Fibroblast of skin of abdomen (primary cell): Measurements from ENCODE around the gene SEC14L6. TPM values are rescaled to one million over a fixed set of nuclear protein-coding genes. Genes with fewer than 3 reads are reported as not detected.
"Not testable (repeated sequence)": the region's sequence is repeated elsewhere in the genome, so short reads cannot be mapped to it uniquely, and the experiment has no call there.

Experiments
- DNase-seq: peaks from one replicate; pipeline ENCODE4 v3.0.0-alpha.2; 2013
- polyA plus RNA-seq, 2 experiments: library from polyadenylated mRNA; unstranded; fragments of 120-200 nt; gene quantifications; one replicate each; pipeline ENCODE4 v1.2.1, GENCODE V29; 2013; ENCODE audit not compliant: insufficient read length in 2 of 2

Gene SEC14L6
- not detected for polyA plus RNA-seq (2013, experiment 1 of 2; ENCODE audit: insufficient read length)
- polyA plus RNA-seq (2013, experiment 2 of 2; ENCODE audit: insufficient read length): not detected

- no peak for DNase-seq
Measured at GRCh38 chr22:30546616-30547015, at the start of gene SEC14L6. Gene SEC14L6 (minus strand): TSS chr22:30546741. CDS start chr22:30546682, 59 bp downstream.

GRCh38 chr22:30596199-30596598 is 49.7 kb upstream of the SEC14L6 start:
- DNase-seq: no peak

GRCh38 chr22:30592360-30592713 is 45.8 kb upstream of the SEC14L6 start:
- not testable (repeated sequence) for DNase-seq

GRCh38 chr22:30591588-30592359 is 45.2 kb upstream of the SEC14L6 start, which contains the start of gene PES1:
Gene PES1 (minus strand): TSS chr22:30591910. CDS start chr22:30591833, 77 bp downstream.
- peak; percentile 99 for DNase-seq

- DNase-seq: no peak
Measured at GRCh38 chr22:30591191-30591587, 44.6 kb upstream of the SEC14L6 start.

GRCh38 chr22:30586414-30586813 is 39.9 kb upstream of the SEC14L6 start:
- DNase-seq: no peak

DNA sequence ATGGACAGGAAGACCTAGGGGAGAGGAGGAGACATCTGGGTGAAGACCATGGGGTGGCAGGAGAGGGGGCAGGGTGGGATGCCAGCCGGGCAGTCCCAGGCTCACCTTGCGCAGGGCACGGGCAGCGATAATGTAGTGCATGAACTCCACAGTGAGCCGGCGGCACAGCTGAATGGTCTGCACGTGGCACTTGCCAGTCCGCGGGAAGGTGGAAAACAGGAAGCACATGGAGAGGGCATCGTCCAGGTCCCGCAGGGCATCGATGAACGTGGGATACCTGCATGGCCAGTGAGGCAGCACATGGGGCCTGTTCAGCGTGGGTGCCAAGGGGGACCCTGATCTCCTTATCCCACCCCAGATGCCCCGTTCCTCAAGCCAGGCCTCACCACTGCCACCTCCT is 37.9 kb upstream of the SEC14L6 start:
- no peak for DNase-seq

- DNase-seq: no peak
Measured at GRCh38 chr22:30582788-30583545, 36.4 kb upstream of the SEC14L6 start.

DNA sequence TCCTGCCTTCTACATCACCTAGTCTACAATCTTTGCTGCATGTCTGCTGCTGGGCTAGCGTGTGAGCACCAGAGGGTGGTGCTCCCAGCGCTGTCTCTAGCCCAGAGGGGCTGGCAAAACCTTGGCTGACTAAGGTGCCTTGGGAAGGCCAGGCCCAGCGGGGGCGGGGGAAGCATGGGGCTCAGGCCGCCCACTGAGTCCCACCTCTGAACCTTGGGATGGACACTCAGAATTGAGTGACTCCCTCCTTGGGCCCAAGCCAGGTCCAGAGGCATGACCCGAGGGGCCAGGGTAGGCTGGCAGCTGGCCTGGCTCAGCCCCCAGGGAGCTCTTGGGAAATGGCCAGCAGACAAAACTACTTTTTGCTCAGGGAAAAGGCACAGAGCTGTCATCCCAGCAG is 35.5 kb upstream of the SEC14L6 start:
- no peak for DNase-seq

- no peak for DNase-seq
Measured at GRCh38 chr22:30580896-30581295, 34.4 kb upstream of the SEC14L6 start.

DNA sequence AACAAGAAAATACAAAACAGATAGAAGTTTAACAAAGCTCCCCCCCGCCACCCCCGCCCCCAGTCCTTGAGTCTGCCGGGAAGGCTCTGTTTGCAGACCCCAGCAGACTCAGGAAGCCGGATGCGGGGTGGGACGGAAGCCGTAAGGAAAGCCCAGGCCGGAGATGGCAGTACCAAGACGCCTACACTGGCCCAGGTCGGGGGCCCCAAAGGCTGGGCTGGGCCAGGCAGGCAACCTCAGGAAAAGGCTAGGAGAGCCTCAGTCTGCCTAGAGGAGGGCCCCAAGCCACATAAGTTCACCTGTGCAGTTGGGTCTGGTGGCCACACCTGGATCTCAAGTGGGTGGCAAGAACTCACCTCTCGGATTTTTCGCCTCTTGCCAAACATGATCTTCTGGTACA is 31.9 kb upstream of the SEC14L6 start:
- DNase-seq: no peak

GRCh38 chr22:30575859-30576258 is 29.3 kb upstream of the SEC14L6 start:
- no peak for DNase-seq

DNA sequence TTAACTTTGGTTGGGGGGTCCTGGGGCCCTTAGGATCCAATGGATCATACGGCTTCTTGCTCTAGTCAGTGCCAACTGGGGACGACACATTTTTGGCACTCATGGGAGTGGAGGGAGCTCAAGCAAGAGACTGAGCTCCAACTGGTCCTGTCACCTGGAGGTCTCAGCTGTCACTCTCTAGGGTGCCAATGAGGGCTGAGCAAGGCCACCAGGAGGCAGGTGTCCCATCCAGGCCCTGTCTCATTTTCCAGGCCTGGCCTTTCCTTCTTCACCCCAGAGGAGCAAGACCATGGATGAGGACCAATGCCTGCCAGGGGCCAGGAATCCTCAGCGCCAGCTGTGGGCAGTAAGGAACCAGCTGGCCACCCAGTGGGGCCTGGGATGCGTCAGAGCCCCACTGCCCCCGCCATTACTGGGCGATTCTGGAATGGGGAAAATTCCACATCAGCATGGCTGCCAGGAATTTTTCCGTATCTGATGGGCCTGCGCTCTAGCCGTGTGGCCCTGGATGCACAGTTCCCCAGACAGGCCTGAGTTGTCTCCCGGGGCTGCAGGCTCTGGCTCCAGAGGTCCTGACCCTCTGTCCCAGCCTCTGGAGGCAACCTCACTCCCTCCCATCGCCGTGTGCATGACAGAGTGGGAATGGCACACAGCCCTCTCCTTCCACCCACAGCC is 28.6 kb upstream of the SEC14L6 start:
- peak; percentile 23 for DNase-seq

DNA sequence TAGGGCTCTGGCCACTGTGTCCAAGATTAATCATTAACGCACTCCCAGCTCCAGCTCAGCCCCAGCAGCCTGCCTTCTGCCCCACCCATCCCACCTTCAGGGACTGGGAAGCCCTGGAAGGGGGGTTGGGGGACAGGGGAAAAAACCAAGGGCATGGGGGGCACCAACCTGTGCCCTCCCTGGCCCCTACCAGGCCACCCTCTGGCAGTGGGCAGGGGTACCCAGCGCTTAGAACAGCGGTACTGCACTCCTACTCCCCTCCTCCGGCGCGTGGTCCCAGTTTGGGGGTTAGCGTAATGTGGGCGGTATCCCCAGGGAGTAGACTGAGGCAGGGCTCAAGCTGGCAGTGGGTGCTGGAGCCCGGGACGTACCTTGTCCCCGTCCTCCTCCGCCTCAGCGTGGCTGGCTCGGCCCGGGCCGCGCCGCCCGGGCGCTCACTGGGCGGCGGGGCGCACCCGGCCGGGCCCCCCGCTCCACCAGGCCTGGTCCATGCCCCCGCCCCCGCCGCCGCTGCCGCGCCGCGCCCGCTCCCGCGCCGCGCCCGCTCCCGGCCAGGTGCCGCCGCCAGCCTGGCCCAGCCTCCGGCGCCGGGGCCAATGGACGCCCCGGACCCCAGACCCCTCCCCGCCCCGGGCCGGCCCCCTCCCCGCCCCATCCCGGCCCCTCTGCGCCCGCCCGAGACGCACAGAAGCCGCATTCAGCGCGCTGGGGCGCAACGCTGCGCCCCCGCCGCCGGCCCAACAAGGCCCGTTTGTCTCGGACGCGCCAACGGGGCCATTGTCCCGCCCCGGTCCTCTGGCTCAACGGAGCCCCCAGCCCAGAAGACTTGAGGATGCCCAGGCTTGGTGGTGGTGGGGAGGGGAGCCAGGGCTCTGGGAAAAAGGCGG is 27.8 kb upstream of the SEC14L6 start, which contains the start of gene GAL3ST1:
Gene GAL3ST1, minus strand, starts transcription at position 571 of the 887 bp plus-strand sequence. CDS start 17,273 bp downstream, outside the sequence.
- no peak for DNase-seq

GRCh38 chr22:30573594-30574094 is 27.1 kb upstream of the SEC14L6 start:
- no peak for DNase-seq

DNA sequence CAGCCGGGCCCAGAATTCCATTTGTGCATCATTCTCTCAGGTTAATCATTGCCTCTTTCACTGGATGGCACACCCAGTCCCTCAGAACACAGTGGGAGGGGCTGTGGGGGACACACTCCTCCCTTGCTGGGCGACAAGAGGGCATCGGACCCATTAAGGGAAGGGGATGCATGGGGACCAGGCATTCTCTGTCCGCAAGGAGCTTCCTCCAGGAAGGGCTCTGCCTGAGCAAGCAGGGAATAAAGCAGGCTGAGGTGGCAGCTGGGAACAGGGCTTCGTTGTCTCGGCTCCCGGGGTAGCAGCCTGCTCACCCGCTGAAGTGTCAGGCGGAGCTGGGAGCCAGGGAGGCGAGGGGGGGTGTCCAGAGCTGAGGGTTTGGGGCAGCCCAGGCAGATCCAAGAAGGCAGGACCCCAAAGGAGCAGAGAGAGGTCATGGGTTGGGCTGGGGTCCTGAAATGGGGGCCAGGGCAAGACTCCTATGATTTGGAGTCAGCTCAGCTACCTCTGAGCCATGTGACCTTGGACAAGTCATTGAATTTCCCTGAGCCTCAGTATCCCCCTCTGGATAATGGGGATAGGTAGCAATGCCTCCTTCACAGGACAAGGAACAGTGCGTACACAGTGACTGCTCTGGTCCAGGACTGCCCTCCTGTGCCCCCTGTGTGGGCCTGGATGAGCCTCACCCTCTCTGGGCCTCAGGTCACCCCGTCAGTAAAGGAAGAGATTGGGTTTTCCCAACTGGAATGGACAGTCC is 26.5 kb upstream of the SEC14L6 start:
- DNase-seq: no peak

DNA sequence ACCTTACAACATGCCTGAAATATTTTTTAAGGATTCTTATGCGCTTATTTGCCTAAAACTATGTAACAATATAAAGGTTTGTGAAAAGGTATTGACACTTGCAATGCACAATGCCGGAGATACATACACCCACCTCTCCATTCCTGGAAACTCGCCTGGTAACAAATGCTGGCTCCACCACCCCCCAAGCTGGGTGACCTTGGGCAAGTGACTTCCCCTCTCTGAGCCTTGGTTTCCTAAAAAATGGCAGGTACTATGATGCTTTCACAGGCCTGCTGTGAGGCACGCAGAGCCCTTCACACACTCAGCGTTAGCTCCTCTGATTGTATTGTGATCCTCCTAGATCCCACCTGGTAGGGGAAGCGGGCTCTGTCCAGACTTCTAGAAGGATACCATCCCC is 25.7 kb upstream of the SEC14L6 start:
- no peak for DNase-seq

GRCh38 chr22:30569674-30570202 is 23.2 kb upstream of the SEC14L6 start:
- DNase-seq: no peak

DNA sequence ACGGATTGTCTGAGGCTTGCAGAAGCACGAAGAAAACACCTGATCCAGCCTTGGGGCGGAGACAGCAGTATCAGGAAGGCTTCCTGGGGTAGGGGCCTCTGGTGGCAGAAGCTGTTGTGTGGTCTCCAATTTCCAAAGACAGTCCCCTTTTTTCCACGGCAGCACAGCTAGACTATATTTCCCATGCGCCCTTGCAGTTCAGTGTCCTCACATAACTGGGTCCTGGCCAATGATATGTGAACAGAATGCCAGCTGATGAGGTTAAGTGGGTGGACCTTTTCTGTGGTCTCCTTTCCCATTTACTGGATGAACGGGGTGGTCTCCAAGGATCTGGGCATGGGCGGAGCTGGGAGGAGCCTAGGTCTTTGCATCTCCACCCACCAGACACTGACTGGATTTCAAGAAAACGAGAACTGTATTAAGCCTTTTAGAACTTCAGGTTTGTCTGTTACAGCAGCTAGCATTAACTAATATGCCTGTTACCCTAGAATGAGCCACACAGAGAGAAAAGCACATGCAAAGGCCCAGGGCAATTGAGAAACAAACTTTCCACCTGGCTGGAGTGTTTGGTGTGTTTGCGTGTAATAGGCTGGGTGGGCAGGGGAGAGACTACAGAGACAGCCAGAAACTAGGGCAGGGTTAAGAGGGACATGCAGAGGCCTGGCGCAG is 21.7 kb upstream of the SEC14L6 start:
- DNase-seq: no peak

- DNase-seq: not testable (repeated sequence)
Measured at GRCh38 chr22:30567277-30567676, 20.7 kb upstream of the SEC14L6 start.
